GM18526 (cell line): Measurements from ENCODE around the gene SIRPB1.

Experiments used
- POLR2A ChIP-seq: IDR thresholded peaks from 3 replicates; pipeline ENCODE4 v1.6.1; 2011; ENCODE audit not compliant: insufficient read length; ENCODE audit errors: extremely low read depth

The SIRPB1 gene

GRCh38 chr20:1625083-1625690, 5.4 kb upstream of the SIRPB1 start:
- TF ChIP-seq POLR2A, result no peak

GRCh38 chr20:1623501-1624205, 3.8 kb upstream of the SIRPB1 start:
- no peak for TF ChIP-seq POLR2A

GRCh38 chr20:1622450-1622849, 2.6 kb upstream of the SIRPB1 start:
- TF ChIP-seq POLR2A, result no peak

GRCh38 chr20:1621316-1621715, 1.5 kb upstream of the SIRPB1 start:
- TF ChIP-seq POLR2A, result no peak

- TF ChIP-seq POLR2A, result no peak
These were observed 762 bp downstream of the SIRPB1 start for GRCh38 chr20:1618954-1619540.

GRCh38 chr20:1618479-1618878, 1.3 kb downstream of the SIRPB1 start:
- no peak for TF ChIP-seq POLR2A

- no peak for TF ChIP-seq POLR2A
These were observed 2.9 kb downstream of the SIRPB1 start for GRCh38 chr20:1616858-1617434.

- no peak for TF ChIP-seq POLR2A
These were observed 19.1 kb downstream of the SIRPB1 start for GRCh38 chr20:1600736-1601135.

- no peak for TF ChIP-seq POLR2A
These were observed 24.5 kb downstream of the SIRPB1 start for GRCh38 chr20:1595333-1595732.

- no peak for TF ChIP-seq POLR2A
These were observed 31.0 kb downstream of the SIRPB1 start for GRCh38 chr20:1588533-1589460.

GRCh38 chr20:1587781-1588532, 31.9 kb downstream of the SIRPB1 start:
- no peak for TF ChIP-seq POLR2A

- TF ChIP-seq POLR2A, result no peak
These were observed 40.3 kb downstream of the SIRPB1 start for GRCh38 chr20:1579488-1579887.

GRCh38 chr20:1577906-1578305, 41.9 kb downstream of the SIRPB1 start:
- TF ChIP-seq POLR2A, result no peak

GRCh38 chr20:1576641-1577040, 43.2 kb downstream of the SIRPB1 start:
- TF ChIP-seq POLR2A, result no peak
